Measurements from ENCODE around the gene UBTD1.

DNA sequence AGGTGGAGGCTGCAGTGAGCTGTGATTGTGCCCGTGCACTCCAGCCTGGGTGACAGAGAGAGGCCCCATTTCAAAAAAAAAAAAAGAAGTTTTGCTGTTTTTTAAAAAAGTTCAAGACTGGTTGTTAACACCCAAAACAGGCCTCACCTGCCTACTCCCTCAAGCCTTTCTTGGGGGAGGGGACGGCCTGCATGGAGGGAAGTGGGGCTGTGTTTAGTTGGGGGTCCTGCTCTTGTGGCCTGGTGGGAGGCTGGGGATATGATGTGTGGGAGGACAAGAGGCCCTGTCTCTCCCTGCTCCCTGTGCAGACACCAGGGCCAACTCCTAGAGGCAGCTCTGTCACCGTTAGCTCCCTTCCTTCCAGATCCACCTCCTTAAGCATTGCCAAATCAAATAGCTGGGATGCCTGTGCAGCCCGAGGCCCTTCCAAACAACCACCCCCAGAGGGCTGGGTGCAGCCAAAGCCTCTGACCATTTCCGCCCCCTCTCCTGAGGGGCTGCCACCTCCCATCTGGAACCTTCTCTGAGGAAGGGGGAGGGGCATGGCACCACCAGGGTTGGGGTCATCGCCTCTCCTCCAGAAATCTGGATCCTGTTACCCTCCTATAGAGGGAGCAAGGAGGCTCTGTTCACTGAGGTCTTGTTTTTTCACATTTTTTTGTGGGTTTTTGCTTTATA is 40.9 kb downstream of the UBTD1 start:
- TF ChIP-seq POLR2A (IDR thresholded peaks at IDR 0.05) (no peak), POLR2AphosphoS5 (IDR thresholded peaks at IDR 0.05) (peak; percentile 5), EP300 (IDR thresholded peaks at IDR 0.05) (no peak)
- TF ChIP-seq, protein P1, sequence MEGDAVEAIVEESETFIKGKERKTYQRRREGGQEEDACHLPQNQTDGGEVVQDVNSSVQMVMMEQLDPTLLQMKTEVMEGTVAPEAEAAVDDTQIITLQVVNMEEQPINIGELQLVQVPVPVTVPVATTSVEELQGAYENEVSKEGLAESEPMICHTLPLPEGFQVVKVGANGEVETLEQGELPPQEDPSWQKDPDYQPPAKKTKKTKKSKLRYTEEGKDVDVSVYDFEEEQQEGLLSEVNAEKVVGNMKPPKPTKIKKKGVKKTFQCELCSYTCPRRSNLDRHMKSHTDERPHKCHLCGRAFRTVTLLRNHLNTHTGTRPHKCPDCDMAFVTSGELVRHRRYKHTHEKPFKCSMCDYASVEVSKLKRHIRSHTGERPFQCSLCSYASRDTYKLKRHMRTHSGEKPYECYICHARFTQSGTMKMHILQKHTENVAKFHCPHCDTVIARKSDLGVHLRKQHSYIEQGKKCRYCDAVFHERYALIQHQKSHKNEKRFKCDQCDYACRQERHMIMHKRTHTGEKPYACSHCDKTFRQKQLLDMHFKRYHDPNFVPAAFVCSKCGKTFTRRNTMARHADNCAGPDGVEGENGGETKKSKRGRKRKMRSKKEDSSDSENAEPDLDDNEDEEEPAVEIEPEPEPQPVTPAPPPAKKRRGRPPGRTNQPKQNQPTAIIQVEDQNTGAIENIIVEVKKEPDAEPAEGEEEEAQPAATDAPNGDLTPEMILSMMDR (IDR thresholded peaks at IDR 0.05): no peak
